Naive thymus-derived CD4-positive, alpha-beta T cell (primary cell): Measurements from ENCODE around the gene HIRIP3. TPM values are rescaled to one million over a fixed set of nuclear protein-coding genes. Genes with fewer than 3 reads are reported as not detected.

Experiments
- ATAC-seq: fragments of 150-1000 bp; cut with Tn5 transposase; 2 replicates; pipeline ENCODE4 v1.10.0; 2021; ENCODE audit warnings: mild to moderate bottlenecking, moderate library complexity
- CTCF ChIA-PET: fragments of 350-600 bp; sonication (Branson Sonifier 250); formaldehyde crosslinking; loops from one replicate; lab custom pipeline; 2021; ENCODE audit warnings: antibody characterized with exemption; lab: Charles Lee
- POLR2A ChIA-PET: fragments of 350-600 bp; sonication (Branson Sonifier 250); formaldehyde crosslinking; loops from one replicate; lab custom pipeline; 2021; ENCODE audit warnings: antibody characterized with exemption, inconsistent platforms; lab: Charles Lee
- DNase-seq, 9 donors: peaks; one replicate each; pipeline versions ENCODE4 v3.0.0 to v3.0.0-alpha.2; 2020 to 2022; ENCODE audit warnings: mixed read lengths in 1 of 9
- H3K27ac ChIP-seq: one replicate; pipeline ENCODE4 v1.7.0; 2013; ENCODE audit warnings: mild to moderate bottlenecking, low read depth, low read length, moderate library complexity
- H3K27me3 ChIP-seq, 2 donors: one replicate each; pipeline ENCODE4 v1.7.0; 2013; ENCODE audit warnings: low read length in 2 of 2, mild to moderate bottlenecking in 2 of 2, moderate library complexity in 2 of 2; ENCODE audit not compliant: control insufficient read depth in 2 of 2, insufficient read depth in 2 of 2
- H3K36me3 ChIP-seq, 3 experiments: 1 replicate in 2 of 3; 2 replicates in 1 of 3; pipeline ENCODE4 v1.7.0; 2013; ENCODE audit warnings: low read length in 3 of 3, mild to moderate bottlenecking in 3 of 3, moderate library complexity in 1 of 3; ENCODE audit not compliant: insufficient read depth in 3 of 3, control insufficient read depth in 2 of 3
- H3K4me1 ChIP-seq, 2 donors: one replicate each; pipeline ENCODE4 v1.7.0; 2013; ENCODE audit warnings: low read length in 2 of 2, mild to moderate bottlenecking in 2 of 2, moderate library complexity in 1 of 2; ENCODE audit not compliant: control insufficient read depth in 2 of 2, insufficient read depth in 2 of 2
- H3K4me3 ChIP-seq: 2 replicates; pipeline ENCODE4 v1.7.0; 2013; ENCODE audit warnings: mild to moderate bottlenecking, low read length
- H3K9me3 ChIP-seq, 3 experiments: 1 replicate in 2 of 3; 2 replicates in 1 of 3; pipeline ENCODE4 v1.7.0; 2013; ENCODE audit warnings: low read length in 3 of 3; ENCODE audit not compliant: control insufficient read depth in 2 of 3
- H3K27ac Mint-ChIP-seq, 9 donors: one replicate each; pipeline ENCODE4 v1.8.0; 2020 to 2022; ENCODE audit warnings: mixed read lengths in 9 of 9, mild to moderate bottlenecking in 8 of 9, moderate library complexity in 5 of 9, inconsistent platforms in 2 of 9
- H3K27me3 Mint-ChIP-seq, 5 donors: one replicate each; pipeline ENCODE4 v1.8.0; 2021 to 2022; ENCODE audit warnings: mixed read lengths in 5 of 5, mild to moderate bottlenecking in 1 of 5
- H3K36me3 Mint-ChIP-seq, 5 donors: one replicate each; pipeline ENCODE4 v1.8.0; 2020 to 2022; ENCODE audit warnings: mixed read lengths in 5 of 5, mild to moderate bottlenecking in 3 of 5, inconsistent platforms in 1 of 5
- H3K4me1 Mint-ChIP-seq, 7 donors: one replicate each; pipeline ENCODE4 v1.8.0; 2020 to 2022; ENCODE audit warnings: mixed read lengths in 7 of 7, mild to moderate bottlenecking in 3 of 7, inconsistent platforms in 1 of 7
- H3K4me3 Mint-ChIP-seq, 10 donors: one replicate each; pipeline ENCODE4 v1.8.0; 2020 to 2022; ENCODE audit warnings: mild to moderate bottlenecking in 10 of 10, mixed read lengths in 10 of 10, moderate library complexity in 6 of 10, inconsistent platforms in 2 of 10
- H3K9me3 Mint-ChIP-seq, 11 donors: one replicate each; pipeline ENCODE4 v1.8.0; 2020 to 2022; ENCODE audit warnings: mixed read lengths in 11 of 11, mild to moderate bottlenecking in 4 of 11, inconsistent platforms in 1 of 11, moderate library complexity in 1 of 11
- intact Hi-C, 2 donors: fragments of 100-400 bp; cut with micrococcal nuclease; formaldehyde crosslinking; loops; one replicate each; pipeline ENCODE4 v1.15.1; 2023
- polyA plus RNA-seq, 2 donors: library from polyadenylated mRNA; unstranded; fragments of 300-500 nt; fragmentation: Illumina TruSeq; gene quantifications; one replicate each; pipeline ENCODE4 v1.2.3, GENCODE V29; 2021
- total RNA-seq, 6 experiments: library from RNA in 5 of 6; stranded (reverse) in 5 of 6; gene quantifications; 1 replicate in 5 of 6; 2 replicates in 1 of 6; pipeline ENCODE4 v1.2.3 and lab custom pipeline; 2021 to 2026

Gene HIRIP3
- total and polyA plus RNA-seq, 7 experiments from 2014 or later = 14.4 to 37.6 (median 21.5) TPM

DNA sequence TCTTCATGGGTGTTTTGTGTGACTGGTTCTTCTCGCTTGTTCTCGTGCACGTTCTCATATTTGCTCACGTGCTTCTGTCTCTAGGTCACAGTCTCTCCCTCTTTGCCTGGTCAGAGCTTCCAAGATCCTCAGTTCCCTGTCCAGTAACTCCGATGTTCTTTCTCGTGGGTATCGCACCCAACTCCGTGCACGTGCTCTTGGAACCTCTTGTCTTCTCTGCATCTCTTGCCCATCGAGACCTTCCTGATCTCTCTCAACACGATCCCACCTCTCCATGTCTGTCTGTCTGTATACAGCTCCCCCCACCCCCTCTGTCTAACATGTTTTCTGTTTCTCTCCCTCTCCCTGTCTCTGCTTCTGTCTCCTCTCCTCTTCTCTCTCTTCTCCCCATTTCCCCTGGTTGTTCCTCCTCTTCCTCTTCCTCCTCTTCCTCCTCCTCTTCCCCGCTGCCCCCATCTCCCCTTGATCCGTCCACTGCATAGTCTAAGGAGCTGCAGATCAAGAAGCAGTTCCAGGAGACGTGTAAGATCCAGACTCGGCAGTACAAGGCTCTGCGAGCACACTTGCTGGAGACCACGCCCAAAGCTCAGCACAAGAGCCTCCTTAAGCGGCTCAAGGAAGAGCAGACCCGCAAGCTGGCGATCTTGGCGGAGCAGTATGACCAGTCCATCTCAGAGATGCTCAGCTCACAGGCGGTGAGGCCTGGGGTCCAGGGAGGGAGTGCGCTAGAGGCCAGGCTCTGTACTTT lies 6.1 kb downstream of the HIRIP3 start:
- Histone ChIP-seq H3K4me1 (peaks cover 1 to 4% of the 10 kb centered on the region in 2 donors), H3K27ac (no peak overlapping the region), H3K27me3 (no peaks in the 10 kb centered on the region), H3K9me3 (no peaks in the 10 kb centered on the region), H3K36me3 (peaks cover 0 to 93% (median 0%) of the 10 kb centered on the region in 3 experiments), H3K4me3 (no peak overlapping the region)
- peak overlapping the region in 2 of 9 donors; percentile 2 to 69 for H3K27ac Mint-ChIP-seq
- DNase-seq (no peak), ATAC-seq (no peak)
- no peaks in the 10 kb centered on the region for H3K27me3 Mint-ChIP-seq
- peaks cover 7 to 31% (median 17%) of the 10 kb centered on the region in 5 donors for H3K36me3 Mint-ChIP-seq
- no peaks in the 10 kb centered on the region for H3K9me3 Mint-ChIP-seq
- ChIA-PET POLR2A (interaction anchor here (0.5 to 1.0 kb wide), 2 partner anchors 16 to 63 kb away, joined by 3 read pairs; partner anchors contain the start of genes KCTD13 and TAOK2), CTCF (no interaction called here)
- H3K4me1 Mint-ChIP-seq = peaks cover 4 to 6% (median 5%) of the 10 kb centered on the region in 7 donors
- intact Hi-C loops = no loop called here
- H3K4me3 Mint-ChIP-seq = no peak overlapping the region

DNA sequence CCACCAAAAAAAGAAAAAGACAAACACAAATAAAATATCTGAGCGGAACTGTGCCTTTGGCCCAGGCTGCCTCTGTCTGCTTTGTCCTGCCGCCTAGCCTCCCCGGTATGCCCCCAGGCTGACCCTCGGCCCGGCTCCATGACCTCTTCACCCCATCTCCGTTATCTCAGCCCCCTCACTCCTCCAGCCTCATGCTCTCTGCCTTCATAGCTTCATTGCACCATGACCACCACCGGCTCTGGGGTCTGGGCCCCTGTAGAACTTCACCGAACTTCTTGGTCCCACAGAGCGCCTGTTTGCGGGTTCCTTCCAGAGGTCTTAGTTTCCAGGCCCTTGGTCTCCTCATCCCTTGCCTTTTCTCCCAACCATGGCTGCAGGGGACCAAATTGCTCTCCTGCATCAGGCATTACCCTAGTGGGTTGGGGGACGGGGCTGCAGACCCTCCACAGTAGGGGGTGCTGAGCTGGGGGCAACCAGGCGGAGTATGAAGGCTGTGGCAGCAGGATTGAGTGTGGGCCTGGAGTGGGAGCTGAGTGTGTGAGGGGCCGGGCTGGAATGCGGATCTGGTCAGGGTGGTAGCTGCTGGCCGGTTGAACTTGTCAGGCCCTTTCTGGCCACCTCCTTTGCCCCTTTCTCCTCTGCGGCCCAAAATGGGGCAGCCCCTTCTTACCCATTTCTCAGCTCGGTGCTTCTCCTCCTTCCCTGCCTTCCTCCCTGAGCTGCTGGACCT lies 6.9 kb downstream of the HIRIP3 start:
- Mint-ChIP-seq H3K27ac (peak overlapping the region in 3 of 9 donors; percentile 26 to 69 (median 41)), H3K36me3 (peaks cover 11 to 39% (median 17%) of the 10 kb centered on the region in 5 donors)
- POLR2A ChIA-PET = interaction anchor here (1.0 kb wide), 1 partner anchor 15 kb away, joined by 3 read pairs; the partner anchor contains the start of gene TAOK2

DNA sequence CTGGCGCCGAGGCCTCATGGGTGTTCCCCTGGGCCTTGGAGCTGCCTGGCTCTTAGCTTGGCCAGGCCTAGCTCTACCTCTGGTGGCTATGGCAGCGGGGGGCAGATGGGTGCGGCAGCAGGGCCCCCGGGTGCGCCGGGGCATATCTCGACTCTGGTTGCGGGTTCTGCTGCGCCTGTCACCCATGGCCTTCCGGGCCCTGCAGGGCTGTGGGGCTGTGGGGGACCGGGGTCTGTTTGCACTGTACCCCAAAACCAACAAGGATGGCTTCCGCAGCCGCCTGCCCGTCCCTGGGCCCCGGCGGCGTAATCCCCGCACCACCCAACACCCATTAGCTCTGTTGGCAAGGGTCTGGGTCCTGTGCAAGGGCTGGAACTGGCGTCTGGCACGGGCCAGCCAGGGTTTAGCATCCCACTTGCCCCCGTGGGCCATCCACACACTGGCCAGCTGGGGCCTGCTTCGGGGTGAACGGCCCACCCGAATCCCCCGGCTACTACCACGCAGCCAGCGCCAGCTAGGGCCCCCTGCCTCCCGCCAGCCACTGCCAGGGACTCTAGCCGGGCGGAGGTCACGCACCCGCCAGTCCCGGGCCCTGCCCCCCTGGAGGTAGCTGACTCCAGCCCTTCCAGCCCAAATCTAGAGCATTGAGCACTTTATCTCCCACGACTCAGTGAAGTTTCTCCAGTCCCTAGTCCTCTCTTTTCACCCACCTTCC lies 7.9 kb downstream of the HIRIP3 start:
- Histone ChIP-seq H3K27ac (no peak overlapping the region), H3K9me3 (no peaks in the 10 kb centered on the region), H3K27me3 (no peaks in the 10 kb centered on the region), H3K4me3 (no peak overlapping the region), H3K4me1 (no peaks in the 10 kb centered on the region), H3K36me3 (peaks cover 0 to 98% (median 0%) of the 10 kb centered on the region in 3 experiments)
- intact Hi-C loops = no loop called here
- DNase-seq (no peak), ATAC-seq (no peak)
- Mint-ChIP-seq H3K27ac (peak overlapping the region in 1 of 9 donors; percentile 26), H3K27me3 (no peaks in the 10 kb centered on the region), H3K4me3 (no peak overlapping the region), H3K9me3 (no peaks in the 10 kb centered on the region), H3K4me1 (no peaks in the 10 kb centered on the region), H3K36me3 (peaks cover 14 to 41% (median 21%) of the 10 kb centered on the region in 5 donors)
- ChIA-PET POLR2A (interaction anchor here (0.9 to 1.8 kb wide), 2 partner anchors 8 to 26 kb away, joined by 3 to 6 read pairs; partner anchors contain the start of genes HIRIP3 and TMEM219), CTCF (interaction anchor here (0.5 to 0.6 kb wide), 2 partner anchors 89 to 229 kb away, joined by 3 to 7 read pairs; no protein-coding TSS in a partner anchor)

More for the DNA sequence above, 6.9 kb downstream of the HIRIP3 start:
- ATAC-seq = no peak
- intact Hi-C loops = no loop called here
- CTCF ChIA-PET = no interaction called here
- no peak overlapping the region for H3K4me3 ChIP-seq
- H3K27ac ChIP-seq = no peak overlapping the region
- Mint-ChIP-seq H3K4me3 (peak overlapping the region in 1 of 10 donors; percentile 25), H3K9me3 (no peaks in the 10 kb centered on the region), H3K27me3 (no peaks in the 10 kb centered on the region), H3K4me1 (no peaks in the 10 kb centered on the region)
- H3K4me1 ChIP-seq = no peaks in the 10 kb centered on the region
- H3K36me3 ChIP-seq = peaks cover 0 to 98% (median 0%) of the 10 kb centered on the region in 3 experiments
- no peaks in the 10 kb centered on the region for H3K27me3 ChIP-seq
- no peaks in the 10 kb centered on the region for H3K9me3 ChIP-seq
- no peak for DNase-seq

DNA sequence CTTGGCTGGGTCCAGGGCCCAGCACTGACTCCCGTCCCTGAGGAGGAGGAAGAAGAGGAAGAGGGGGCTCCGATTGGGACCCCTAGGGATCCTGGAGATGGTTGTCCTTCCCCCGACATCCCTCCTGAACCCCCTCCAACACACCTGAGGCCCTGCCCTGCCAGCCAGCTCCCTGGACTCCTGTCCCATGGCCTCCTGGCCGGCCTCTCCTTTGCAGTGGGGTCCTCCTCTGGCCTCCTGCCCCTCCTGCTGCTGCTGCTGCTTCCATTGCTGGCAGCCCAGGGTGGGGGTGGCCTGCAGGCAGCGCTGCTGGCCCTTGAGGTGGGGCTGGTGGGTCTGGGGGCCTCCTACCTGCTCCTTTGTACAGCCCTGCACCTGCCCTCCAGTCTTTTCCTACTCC lies 8.5 kb downstream of the HIRIP3 start:
- no peak for DNase-seq

DNA sequence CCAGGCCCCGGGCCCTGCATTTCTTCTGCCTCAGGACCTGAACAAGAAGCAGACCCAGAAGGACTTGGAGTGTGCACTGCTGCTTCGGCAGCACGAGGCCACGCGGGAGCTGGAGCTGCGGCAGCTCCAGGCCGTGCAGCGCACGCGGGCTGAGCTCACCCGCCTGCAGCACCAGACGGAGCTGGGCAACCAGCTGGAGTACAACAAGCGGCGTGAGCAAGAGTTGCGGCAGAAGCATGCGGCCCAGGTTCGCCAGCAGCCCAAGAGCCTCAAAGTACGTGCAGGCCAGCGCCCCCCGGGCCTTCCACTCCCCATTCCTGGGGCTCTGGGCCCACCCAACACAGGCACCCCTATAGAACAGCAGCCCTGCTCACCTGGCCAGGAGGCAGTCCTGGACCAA lies 9.2 kb downstream of the HIRIP3 start:
- POLR2A ChIA-PET = interaction anchor here (0.9 to 1.8 kb wide), 2 partner anchors 9 to 25 kb away, joined by 3 to 6 read pairs; partner anchors contain the start of genes HIRIP3 and TMEM219
- no peak for ATAC-seq
- peaks cover 14 to 48% (median 23%) of the 10 kb centered on the region in 5 donors for H3K36me3 Mint-ChIP-seq

More for the DNA sequence above, 8.5 kb downstream of the HIRIP3 start:
- peaks cover 14 to 45% (median 21%) of the 10 kb centered on the region in 5 donors for H3K36me3 Mint-ChIP-seq
- no peak overlapping the region for H3K4me3 ChIP-seq
- ATAC-seq = no peak
- H3K4me1 ChIP-seq = no peaks in the 10 kb centered on the region
- H3K9me3 ChIP-seq = no peaks in the 10 kb centered on the region
- H3K4me3 Mint-ChIP-seq = no peak overlapping the region
- no peaks in the 10 kb centered on the region for H3K4me1 Mint-ChIP-seq
- H3K9me3 Mint-ChIP-seq = no peaks in the 10 kb centered on the region
- no peak overlapping the region for H3K27ac ChIP-seq
- no peaks in the 10 kb centered on the region for H3K27me3 ChIP-seq
- intact Hi-C loops = no loop called here
- H3K27ac Mint-ChIP-seq = no peak overlapping the region
- H3K36me3 ChIP-seq = peaks cover 0 to 98% (median 0%) of the 10 kb centered on the region in 3 experiments
- CTCF ChIA-PET = interaction anchor here (0.5 to 0.6 kb wide), 2 partner anchors 88 to 228 kb away, joined by 3 to 7 read pairs; no protein-coding TSS in a partner anchor
- no peaks in the 10 kb centered on the region for H3K27me3 Mint-ChIP-seq
- POLR2A ChIA-PET = interaction anchor here (0.9 to 1.8 kb wide), 2 partner anchors 9 to 25 kb away, joined by 3 to 6 read pairs; partner anchors contain the start of genes HIRIP3 and TMEM219

More for the DNA sequence above, 9.2 kb downstream of the HIRIP3 start:
- CTCF ChIA-PET = interaction anchor here (0.6 kb wide), 1 partner anchor 88 kb away, joined by 8 read pairs; no protein-coding TSS in a partner anchor
- Mint-ChIP-seq H3K4me1 (no peaks in the 10 kb centered on the region), H3K27ac (no peak overlapping the region), H3K27me3 (no peaks in the 10 kb centered on the region), H3K4me3 (no peak overlapping the region), H3K9me3 (no peaks in the 10 kb centered on the region)
- Histone ChIP-seq H3K27me3 (no peaks in the 10 kb centered on the region), H3K4me3 (no peak overlapping the region), H3K27ac (no peak overlapping the region), H3K4me1 (no peaks in the 10 kb centered on the region), H3K36me3 (peaks cover 0 to 98% (median 4%) of the 10 kb centered on the region in 3 experiments), H3K9me3 (no peaks in the 10 kb centered on the region)
- intact Hi-C loops = no loop called here
- no peak for DNase-seq
